ENCODE results near the gene FKRP.

The FKRP gene

DNA sequence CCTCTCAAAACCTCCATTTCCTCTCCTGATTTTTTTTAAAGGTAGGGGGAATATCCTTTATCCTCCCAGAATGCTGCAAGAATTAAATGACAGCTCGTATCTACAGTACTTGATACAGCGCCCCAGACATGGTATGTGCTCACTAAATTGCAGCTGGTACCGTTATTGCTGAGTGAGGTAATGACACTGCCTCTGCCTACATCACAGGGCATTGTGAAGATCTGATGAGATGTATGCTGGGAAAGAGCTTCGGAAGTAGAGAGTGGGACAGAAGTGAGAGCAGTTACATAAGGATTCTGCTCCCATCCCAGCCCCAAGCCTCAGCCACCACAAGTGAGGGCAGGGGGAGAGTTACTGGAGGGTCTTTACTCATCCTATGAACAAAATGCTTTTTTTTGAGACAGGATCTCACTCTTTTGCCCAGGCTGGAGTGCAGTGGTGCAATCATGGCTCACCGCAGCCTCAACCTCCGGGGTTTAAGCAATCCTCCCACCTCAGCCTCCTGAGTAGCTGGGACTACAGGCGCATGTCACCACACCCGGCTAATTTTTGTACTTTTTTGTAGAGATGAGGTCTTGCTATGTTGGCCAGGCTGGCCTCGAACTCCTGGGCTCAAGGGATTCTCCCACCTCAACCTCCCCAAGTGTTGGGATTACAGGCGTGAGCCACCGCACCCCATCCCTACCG lies 1.7 kb upstream of the FKRP start:
- Histone ChIP-seq H3K4me3 (ENCODE audit: low read depth, low read length) (no peak overlapping the region), H3K9ac (no peak overlapping the region)

DNA sequence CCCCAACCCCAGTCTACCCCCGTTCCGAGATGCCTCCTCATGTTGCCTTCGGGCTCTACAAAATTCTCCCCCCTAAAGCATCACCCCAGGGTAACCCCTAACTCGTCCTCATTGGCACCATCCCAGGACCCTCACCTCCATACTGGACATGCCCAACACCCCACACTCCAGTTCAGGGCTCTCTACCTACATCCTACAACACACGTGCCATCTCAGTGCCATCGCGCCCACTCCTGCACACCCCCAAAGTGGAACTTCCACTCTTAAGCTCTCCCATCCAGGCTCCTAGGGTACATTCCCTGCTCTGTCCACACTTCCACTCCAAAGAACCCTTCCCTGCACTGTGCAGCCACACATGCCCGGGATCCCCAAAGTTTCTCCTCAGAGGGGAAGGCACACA lies 827 bp upstream of the FKRP start:
- Histone ChIP-seq H3K4me2 (ENCODE audit: low read length) (peak overlapping the region; percentile 88), H3K4me1 (no peaks in the 10 kb centered on the region), H3K9ac (peak overlapping the region; percentile 42), H3K27me3 (ENCODE audit: control insufficient read depth, insufficient read depth, low read length) (no peaks in the 10 kb centered on the region), H3K4me3 (ENCODE audit: low read depth, low read length) (peak overlapping the region; percentile 77), H3K79me2 (peaks cover 30% of the 10 kb centered on the region), H3K9me3 (ENCODE audit: control insufficient read depth, low read length) (no peaks in the 10 kb centered on the region), H3K36me3 (ENCODE audit: control insufficient read depth, insufficient read depth, low read length) (no peaks in the 10 kb centered on the region), H3K27ac (no peak overlapping the region), H2AFZ (peak overlapping the region; percentile 88)
- TF ChIP-seq, protein P1, sequence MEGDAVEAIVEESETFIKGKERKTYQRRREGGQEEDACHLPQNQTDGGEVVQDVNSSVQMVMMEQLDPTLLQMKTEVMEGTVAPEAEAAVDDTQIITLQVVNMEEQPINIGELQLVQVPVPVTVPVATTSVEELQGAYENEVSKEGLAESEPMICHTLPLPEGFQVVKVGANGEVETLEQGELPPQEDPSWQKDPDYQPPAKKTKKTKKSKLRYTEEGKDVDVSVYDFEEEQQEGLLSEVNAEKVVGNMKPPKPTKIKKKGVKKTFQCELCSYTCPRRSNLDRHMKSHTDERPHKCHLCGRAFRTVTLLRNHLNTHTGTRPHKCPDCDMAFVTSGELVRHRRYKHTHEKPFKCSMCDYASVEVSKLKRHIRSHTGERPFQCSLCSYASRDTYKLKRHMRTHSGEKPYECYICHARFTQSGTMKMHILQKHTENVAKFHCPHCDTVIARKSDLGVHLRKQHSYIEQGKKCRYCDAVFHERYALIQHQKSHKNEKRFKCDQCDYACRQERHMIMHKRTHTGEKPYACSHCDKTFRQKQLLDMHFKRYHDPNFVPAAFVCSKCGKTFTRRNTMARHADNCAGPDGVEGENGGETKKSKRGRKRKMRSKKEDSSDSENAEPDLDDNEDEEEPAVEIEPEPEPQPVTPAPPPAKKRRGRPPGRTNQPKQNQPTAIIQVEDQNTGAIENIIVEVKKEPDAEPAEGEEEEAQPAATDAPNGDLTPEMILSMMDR (IDR thresholded peaks at IDR 0.05), result no peak

More for the DNA sequence above, 1.7 kb upstream of the FKRP start:
- Histone ChIP-seq H3K79me2 (peaks cover 30% of the 10 kb centered on the region), H3K27me3 (ENCODE audit: control insufficient read depth, insufficient read depth, low read length) (no peaks in the 10 kb centered on the region), H3K4me2 (ENCODE audit: low read length) (no peak overlapping the region), H3K4me1 (no peaks in the 10 kb centered on the region), H3K27ac (no peak overlapping the region), H2AFZ (no peak overlapping the region), H3K9me3 (ENCODE audit: control insufficient read depth, low read length) (no peaks in the 10 kb centered on the region), H3K36me3 (ENCODE audit: control insufficient read depth, insufficient read depth, low read length) (no peaks in the 10 kb centered on the region)
- TF ChIP-seq, protein P1 (IDR thresholded peaks at IDR 0.05), result no peak

DNA sequence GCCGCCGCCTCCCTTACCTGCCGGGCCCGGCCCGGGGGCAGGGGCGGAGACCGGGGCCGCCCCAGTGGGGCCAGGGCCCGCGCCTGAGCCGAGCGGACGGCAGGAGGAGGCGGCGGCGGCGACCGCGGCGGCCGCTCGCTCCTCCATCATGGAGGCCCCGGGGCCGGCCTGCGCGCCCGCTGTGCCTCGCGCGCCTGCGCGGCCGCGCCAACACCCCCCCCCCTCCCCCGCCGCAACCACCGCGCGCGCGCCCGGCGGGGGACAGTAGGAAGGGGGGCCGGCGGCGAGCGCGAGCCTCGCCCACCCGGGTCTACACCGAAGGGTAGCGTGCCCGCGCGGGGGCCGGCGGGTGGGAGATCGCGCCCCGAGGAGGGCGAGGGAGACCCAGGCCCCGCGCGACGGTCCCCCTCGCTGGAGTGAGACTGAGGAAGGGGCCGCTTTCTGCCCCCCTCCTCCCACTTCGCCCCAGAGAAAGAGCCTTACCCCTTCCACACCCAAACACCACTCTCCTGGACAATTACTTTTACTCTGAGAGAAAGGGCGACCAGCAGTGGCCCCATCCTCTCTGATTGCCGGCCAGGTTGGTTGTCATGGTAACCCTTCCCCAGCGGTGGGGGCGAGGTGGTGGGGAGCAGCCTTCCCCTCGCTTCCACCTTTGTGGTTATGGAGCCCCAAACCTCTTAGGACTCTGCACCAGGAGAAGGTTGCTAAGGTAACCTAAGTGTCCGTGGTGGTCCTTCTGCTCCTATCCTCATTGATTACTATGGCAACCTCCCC lies 612 bp downstream of the FKRP start, which contains the start of gene STRN4:
TSS of gene STRN4 (minus strand) at position 170 of the 777 bp plus-strand sequence. CDS start at position 150, 20 bp downstream.
- peak within 1 kb of the TSS; percentile 80 for H3K4me3 ChIP-seq (ENCODE audit: low read depth, low read length)
- peak within 1 kb of the TSS; percentile 96 for H3K4me2 ChIP-seq (ENCODE audit: low read length)
- H3K27me3 ChIP-seq (ENCODE audit: control insufficient read depth, insufficient read depth, low read length), result no peaks in the 10 kb centered on the region
- H3K79me2 ChIP-seq, result peaks cover 27% of the 10 kb centered on the region
- no peaks in the 10 kb centered on the region for H3K9me3 ChIP-seq (ENCODE audit: control insufficient read depth, low read length)
- peak within 1 kb of the TSS; percentile 42 for H3K9ac ChIP-seq
- TF ChIP-seq, protein P1 (IDR thresholded peaks at IDR 0.05), result no peak
- no peaks in the 10 kb centered on the region for H3K36me3 ChIP-seq (ENCODE audit: control insufficient read depth, insufficient read depth, low read length)
- H2AFZ ChIP-seq, result peak within 1 kb of the TSS; percentile 88
- H3K4me1 ChIP-seq, result no peaks in the 10 kb centered on the region
- no peak within 1 kb of the TSS for H3K27ac ChIP-seq

DNA sequence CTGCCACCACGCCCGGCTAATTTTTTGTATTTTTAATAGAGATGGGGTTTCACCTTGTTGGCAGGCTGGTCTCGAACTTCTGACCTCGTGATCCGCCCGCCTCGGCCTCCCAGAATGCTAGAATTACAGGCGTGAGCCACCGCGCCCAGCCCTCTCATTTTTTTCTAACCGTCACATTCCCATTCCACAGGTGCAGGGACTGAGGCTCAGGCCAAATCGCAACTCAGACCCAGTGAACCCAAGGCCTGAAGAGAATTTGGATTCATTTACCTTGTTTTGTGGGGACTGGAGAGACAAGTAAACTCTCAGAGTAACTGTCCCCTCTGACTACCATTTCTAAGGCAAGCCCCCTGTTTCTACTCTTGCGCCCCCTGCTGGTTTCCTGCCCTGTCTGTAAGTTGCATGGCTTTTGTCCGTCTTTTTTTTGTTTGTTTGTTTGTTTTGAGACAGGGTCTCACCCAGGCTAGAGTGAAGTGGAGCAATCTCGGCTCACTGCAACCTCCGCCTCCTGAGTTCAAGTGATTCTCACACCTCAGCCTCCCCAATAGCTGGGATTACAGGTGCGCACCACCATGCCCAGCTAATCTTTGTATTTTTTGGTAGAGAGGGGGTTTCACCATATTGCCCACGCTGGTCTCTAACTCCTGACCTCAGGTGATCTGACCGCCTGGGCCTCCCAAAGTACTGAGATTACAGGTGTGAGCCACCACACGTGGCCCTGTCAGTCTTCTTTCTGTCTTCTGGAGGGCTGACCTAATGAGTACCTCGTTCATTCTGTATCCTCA lies 2.7 kb downstream of the FKRP start:
- peaks cover 14% of the 10 kb centered on the region for H3K79me2 ChIP-seq
- H3K27ac ChIP-seq, result no peak overlapping the region
- H3K4me1 ChIP-seq, result no peaks in the 10 kb centered on the region

More for the DNA sequence above, 2.7 kb downstream of the FKRP start:
- no peaks in the 10 kb centered on the region for H3K36me3 ChIP-seq (ENCODE audit: control insufficient read depth, insufficient read depth, low read length)
- H3K4me2 ChIP-seq (ENCODE audit: low read length), result no peak overlapping the region
- no peaks in the 10 kb centered on the region for H3K9me3 ChIP-seq (ENCODE audit: control insufficient read depth, low read length)
- no peak overlapping the region for H2AFZ ChIP-seq
- no peak overlapping the region for H3K4me3 ChIP-seq (ENCODE audit: low read depth, low read length)
- TF ChIP-seq, protein P1 (IDR thresholded peaks at IDR 0.05), result peak; percentile 78
- H3K9ac ChIP-seq, result no peak overlapping the region
- no peaks in the 10 kb centered on the region for H3K27me3 ChIP-seq (ENCODE audit: control insufficient read depth, insufficient read depth, low read length)
